ENCODE data around the gene WNT11.
A peak's percentile ranks its signal among the peaks of the same experiment; 100 is the strongest.

The WNT11 gene

GRCh38 chr11:76249195-76249741 lies 43.0 kb upstream of the WNT11 start:
- POLR2A ChIA-PET: no interaction called here
- no peak for DNase-seq
- no peaks in the 10 kb centered on the region for H3K36me3 ChIP-seq (ENCODE audit: control insufficient read depth in 4 of 4, insufficient read depth in 4 of 4, low read length in 3 of 4)
- CTCF ChIA-PET: interaction anchor here (1.4 kb wide), 1 partner anchor 8 kb away, joined by 4 read pairs; no protein-coding TSS in a partner anchor
- H3K4me3 ChIP-seq (ENCODE audit: control insufficient read depth in 1 of 7, extremely low read depth in 1 of 7, insufficient read depth in 4 of 7, low read depth in 2 of 7, low read length in 6 of 7): no peak overlapping the region
- H3K27ac ChIP-seq (ENCODE audit: insufficient read depth in 1 of 2, low read depth in 1 of 2, low read length in 2 of 2, poor library complexity in 1 of 2, severe bottlenecking in 2 of 2): no peak overlapping the region
- 86% methylated on average over 2 of the region's 3 CpGs for WGBS (ENCODE audit: insufficient coverage)
- peaks cover 0 to 22% (median 13%) of the 10 kb centered on the region in 5 experiments for H3K9me3 ChIP-seq (ENCODE audit: control extremely low read depth in 1 of 5, control insufficient read depth in 4 of 5, insufficient read depth in 2 of 5, low read depth in 1 of 5, low read length in 4 of 5)
- no peaks in the 10 kb centered on the region for H3K27me3 ChIP-seq (replicated peaks in 2 of 5; ENCODE audit: control insufficient read depth in 4 of 5, insufficient read depth in 5 of 5, low read length in 4 of 5)
- no peaks in the 10 kb centered on the region for H3K4me1 ChIP-seq (ENCODE audit: control extremely low read depth in 1 of 4, control insufficient read depth in 4 of 4, insufficient read depth in 4 of 4, low read length in 3 of 4)

- WGBS (ENCODE audit: insufficient coverage): no CpG with 5 or more reads among the region's 1 CpG
- POLR2A ChIA-PET: no interaction called here
- no peaks in the 10 kb centered on the region for H3K27me3 ChIP-seq (replicated peaks in 2 of 5; ENCODE audit: control insufficient read depth in 4 of 5, insufficient read depth in 5 of 5, low read length in 4 of 5)
- peak in 1 of 3 donors; percentile 21 for DNase-seq
- no peak overlapping the region for H3K27ac ChIP-seq (ENCODE audit: insufficient read depth in 1 of 2, low read depth in 1 of 2, low read length in 2 of 2, poor library complexity in 1 of 2, severe bottlenecking in 2 of 2)
- H3K4me3 ChIP-seq (ENCODE audit: control insufficient read depth in 1 of 7, extremely low read depth in 1 of 7, insufficient read depth in 4 of 7, low read depth in 2 of 7, low read length in 6 of 7): no peak overlapping the region
- CTCF ChIA-PET: interaction anchor here (1.4 to 2.6 kb wide), 3 partner anchors 9 to 21 kb away, joined by 4 to 8 read pairs (median 6); no protein-coding TSS in a partner anchor
- no peaks in the 10 kb centered on the region for H3K36me3 ChIP-seq (ENCODE audit: control insufficient read depth in 4 of 4, insufficient read depth in 4 of 4, low read length in 3 of 4)
- H3K4me1 ChIP-seq (ENCODE audit: control extremely low read depth in 1 of 4, control insufficient read depth in 4 of 4, insufficient read depth in 4 of 4, low read length in 3 of 4): no peaks in the 10 kb centered on the region
- peaks cover 0 to 22% (median 13%) of the 10 kb centered on the region in 5 experiments for H3K9me3 ChIP-seq (ENCODE audit: control extremely low read depth in 1 of 5, control insufficient read depth in 4 of 5, insufficient read depth in 2 of 5, low read depth in 1 of 5, low read length in 4 of 5)
Observed at GRCh38 chr11:76248210-76248609, 41.9 kb upstream of the WNT11 start.

GRCh38 chr11:76247091-76247490 lies 40.8 kb upstream of the WNT11 start:
- H3K27me3 ChIP-seq (replicated peaks in 2 of 5; ENCODE audit: control insufficient read depth in 4 of 5, insufficient read depth in 5 of 5, low read length in 4 of 5): no peaks in the 10 kb centered on the region
- no peak overlapping the region for H3K27ac ChIP-seq (ENCODE audit: insufficient read depth in 1 of 2, low read depth in 1 of 2, low read length in 2 of 2, poor library complexity in 1 of 2, severe bottlenecking in 2 of 2)
- WGBS (ENCODE audit: insufficient coverage): 92% methylated on average over 3 of the region's 6 CpGs
- peaks cover 0 to 22% (median 13%) of the 10 kb centered on the region in 5 experiments for H3K9me3 ChIP-seq (ENCODE audit: control extremely low read depth in 1 of 5, control insufficient read depth in 4 of 5, insufficient read depth in 2 of 5, low read depth in 1 of 5, low read length in 4 of 5)
- ChIA-PET CTCF (interaction anchor here (0.9 to 2.6 kb wide), 3 partner anchors 10 to 23 kb away, joined by 3 to 8 read pairs (median 6); no protein-coding TSS in a partner anchor), POLR2A (no interaction called here)
- DNase-seq: no peak
- H3K36me3 ChIP-seq (ENCODE audit: control insufficient read depth in 4 of 4, insufficient read depth in 4 of 4, low read length in 3 of 4): no peaks in the 10 kb centered on the region
- no peak overlapping the region for H3K4me3 ChIP-seq (ENCODE audit: control insufficient read depth in 1 of 7, extremely low read depth in 1 of 7, insufficient read depth in 4 of 7, low read depth in 2 of 7, low read length in 6 of 7)
- H3K4me1 ChIP-seq (ENCODE audit: control extremely low read depth in 1 of 4, control insufficient read depth in 4 of 4, insufficient read depth in 4 of 4, low read length in 3 of 4): no peaks in the 10 kb centered on the region

- Histone ChIP-seq H3K36me3 (ENCODE audit: control insufficient read depth in 4 of 4, insufficient read depth in 4 of 4, low read length in 3 of 4) (no peaks in the 10 kb centered on the region), H3K27me3 (replicated peaks in 2 of 5; ENCODE audit: control insufficient read depth in 4 of 5, insufficient read depth in 5 of 5, low read length in 4 of 5) (no peaks in the 10 kb centered on the region), H3K4me3 (ENCODE audit: control insufficient read depth in 1 of 7, extremely low read depth in 1 of 7, insufficient read depth in 4 of 7, low read depth in 2 of 7, low read length in 6 of 7) (no peak overlapping the region), H3K4me1 (ENCODE audit: control extremely low read depth in 1 of 4, control insufficient read depth in 4 of 4, insufficient read depth in 4 of 4, low read length in 3 of 4) (peaks cover 0 to under 1% (median 0%) of the 10 kb centered on the region in 4 experiments), H3K27ac (ENCODE audit: insufficient read depth in 1 of 2, low read depth in 1 of 2, low read length in 2 of 2, poor library complexity in 1 of 2, severe bottlenecking in 2 of 2) (no peak overlapping the region), H3K9me3 (ENCODE audit: control extremely low read depth in 1 of 5, control insufficient read depth in 4 of 5, insufficient read depth in 2 of 5, low read depth in 1 of 5, low read length in 4 of 5) (peaks cover 0 to 21% (median 13%) of the 10 kb centered on the region in 5 experiments)
- WGBS (ENCODE audit: insufficient coverage): 96% methylated on average over 9 of the region's 11 CpGs
- CTCF ChIA-PET: interaction anchor here (0.9 to 3.4 kb wide), 4 partner anchors 8 to 179 kb away, joined by 3 to 13 read pairs (median 6); no protein-coding TSS in a partner anchor
- no peak for DNase-seq
- POLR2A ChIA-PET: no interaction called here
Observed at GRCh38 chr11:76246271-76246933, 40.1 kb upstream of the WNT11 start.

GRCh38 chr11:76245720-76246119 lies 39.4 kb upstream of the WNT11 start:
- Histone ChIP-seq H3K4me3 (ENCODE audit: control insufficient read depth in 1 of 7, extremely low read depth in 1 of 7, insufficient read depth in 4 of 7, low read depth in 2 of 7, low read length in 6 of 7) (no peak overlapping the region), H3K27ac (ENCODE audit: insufficient read depth in 1 of 2, low read depth in 1 of 2, low read length in 2 of 2, poor library complexity in 1 of 2, severe bottlenecking in 2 of 2) (no peak overlapping the region), H3K36me3 (ENCODE audit: control insufficient read depth in 4 of 4, insufficient read depth in 4 of 4, low read length in 3 of 4) (no peaks in the 10 kb centered on the region), H3K9me3 (ENCODE audit: control extremely low read depth in 1 of 5, control insufficient read depth in 4 of 5, insufficient read depth in 2 of 5, low read depth in 1 of 5, low read length in 4 of 5) (peaks cover 0 to 14% (median 6%) of the 10 kb centered on the region in 5 experiments), H3K4me1 (ENCODE audit: control extremely low read depth in 1 of 4, control insufficient read depth in 4 of 4, insufficient read depth in 4 of 4, low read length in 3 of 4) (peaks cover 0 to 4% (median 0%) of the 10 kb centered on the region in 4 experiments), H3K27me3 (replicated peaks in 2 of 5; ENCODE audit: control insufficient read depth in 4 of 5, insufficient read depth in 5 of 5, low read length in 4 of 5) (no peaks in the 10 kb centered on the region)
- POLR2A ChIA-PET: interaction anchor here (0.9 kb wide), 1 partner anchor 20 kb away, joined by 3 read pairs; no protein-coding TSS in a partner anchor
- no peak for DNase-seq
- CTCF ChIA-PET: interaction anchor here (1.3 to 3.4 kb wide), 3 partner anchors 9 to 180 kb away, joined by 3 to 13 read pairs (median 8); no protein-coding TSS in a partner anchor
- 100% methylated on average over 1 of the region's 2 CpGs for WGBS (ENCODE audit: insufficient coverage)

- CTCF ChIA-PET: interaction anchor here (0.9 to 3.4 kb wide), 2 partner anchors 10 to 37 kb away, joined by 3 to 13 read pairs; no protein-coding TSS in a partner anchor
- Histone ChIP-seq H3K4me3 (ENCODE audit: control insufficient read depth in 1 of 7, extremely low read depth in 1 of 7, insufficient read depth in 4 of 7, low read depth in 2 of 7, low read length in 6 of 7) (no peak overlapping the region), H3K4me1 (ENCODE audit: control extremely low read depth in 1 of 4, control insufficient read depth in 4 of 4, insufficient read depth in 4 of 4, low read length in 3 of 4) (peaks cover 0 to 4% (median 0%) of the 10 kb centered on the region in 4 experiments), H3K36me3 (ENCODE audit: control insufficient read depth in 4 of 4, insufficient read depth in 4 of 4, low read length in 3 of 4) (no peaks in the 10 kb centered on the region), H3K27ac (ENCODE audit: insufficient read depth in 1 of 2, low read depth in 1 of 2, low read length in 2 of 2, poor library complexity in 1 of 2, severe bottlenecking in 2 of 2) (no peak overlapping the region), H3K27me3 (replicated peaks in 2 of 5; ENCODE audit: control insufficient read depth in 4 of 5, insufficient read depth in 5 of 5, low read length in 4 of 5) (no peaks in the 10 kb centered on the region), H3K9me3 (ENCODE audit: control extremely low read depth in 1 of 5, control insufficient read depth in 4 of 5, insufficient read depth in 2 of 5, low read depth in 1 of 5, low read length in 4 of 5) (peaks cover 0 to 3% (median 0%) of the 10 kb centered on the region in 5 experiments)
- POLR2A ChIA-PET: no interaction called here
- DNase-seq: no peak
- 100% methylated on average over 3 of the region's 4 CpGs for WGBS (ENCODE audit: insufficient coverage)
Observed at GRCh38 chr11:76244316-76244851, 38.1 kb upstream of the WNT11 start.

GRCh38 chr11:76243957-76244285 lies 37.6 kb upstream of the WNT11 start:
- CTCF ChIA-PET: interaction anchor here (0.9 to 3.4 kb wide), 2 partner anchors 11 to 36 kb away, joined by 3 to 13 read pairs; no protein-coding TSS in a partner anchor
- WGBS (ENCODE audit: insufficient coverage): 98% methylated on average over 7 of the region's 7 CpGs
- H3K4me1 ChIP-seq (ENCODE audit: control extremely low read depth in 1 of 4, control insufficient read depth in 4 of 4, insufficient read depth in 4 of 4, low read length in 3 of 4): peaks cover 0 to 4% (median 0%) of the 10 kb centered on the region in 4 experiments
- no peak for DNase-seq
- no peaks in the 10 kb centered on the region for H3K27me3 ChIP-seq (replicated peaks in 2 of 5; ENCODE audit: control insufficient read depth in 4 of 5, insufficient read depth in 5 of 5, low read length in 4 of 5)
- no peak overlapping the region for H3K4me3 ChIP-seq (ENCODE audit: control insufficient read depth in 1 of 7, extremely low read depth in 1 of 7, insufficient read depth in 4 of 7, low read depth in 2 of 7, low read length in 6 of 7)
- POLR2A ChIA-PET: no interaction called here
- no peaks in the 10 kb centered on the region for H3K9me3 ChIP-seq (ENCODE audit: control extremely low read depth in 1 of 5, control insufficient read depth in 4 of 5, insufficient read depth in 2 of 5, low read depth in 1 of 5, low read length in 4 of 5)
- no peak overlapping the region for H3K27ac ChIP-seq (ENCODE audit: insufficient read depth in 1 of 2, low read depth in 1 of 2, low read length in 2 of 2, poor library complexity in 1 of 2, severe bottlenecking in 2 of 2)
- no peaks in the 10 kb centered on the region for H3K36me3 ChIP-seq (ENCODE audit: control insufficient read depth in 4 of 4, insufficient read depth in 4 of 4, low read length in 3 of 4)
